IMR-90 (cell line): ENCODE results near the gene LATS2. TPM values are rescaled to one million over a fixed set of nuclear protein-coding genes. Genes with fewer than 3 reads are reported as not detected.

Experiments
- ATAC-seq: fragments of 200-7000 bp; cut with Tn5 transposase; 2 replicates; pipeline ENCODE4 v1.9.1; 2020; ENCODE audit warnings: low read depth, mild to moderate bottlenecking, moderate library complexity
- BruUV-seq: library from RNA; stranded (reverse); fragments of 400-500 nt; replicated peaks from 2 replicates; lab custom pipeline; 2021; lab: Mats Ljungman, UMichigan
- CTCF ChIA-PET: fragments of 300-600 bp; formaldehyde crosslinking; extraction: SDS; loops from one replicate; lab custom pipeline; 2021; ENCODE audit warnings: antibody characterized with exemption; lab: Yijun Ruan, JAX
- POLR2A ChIA-PET: fragments of 300-600 bp; sonication (Branson Sonifier 250); formaldehyde crosslinking; loops from one replicate; lab custom pipeline; 2022; ENCODE audit warnings: antibody characterized with exemption; ENCODE audit not compliant: unreplicated experiment; lab: Charles Lee
- DNase-seq: peaks from one replicate; pipeline ENCODE4 v3.0.0; 2013
- H2AFZ ChIP-seq: replicated peaks from 2 replicates; pipeline ENCODE3; 2013; ENCODE audit warnings: low read length, mild to moderate bottlenecking; ENCODE audit not compliant: poor library complexity
- H2AK5ac ChIP-seq: 2 replicates; pipeline ENCODE4 v1.6.1; 2013; ENCODE audit warnings: low read depth, low read length, inconsistent platforms
- H2AK9ac ChIP-seq: replicated peaks from 2 replicates; pipeline ENCODE3; 2013; ENCODE audit warnings: mild to moderate bottlenecking, low read depth, low read length, moderate library complexity; ENCODE audit not compliant: poor library complexity
- H2BK120ac ChIP-seq: 2 replicates; pipeline ENCODE4 v1.6.1; 2013; ENCODE audit warnings: low read depth, low read length, inconsistent platforms
- H2BK15ac ChIP-seq: 3 replicates; pipeline ENCODE4 v1.6.1; 2013; ENCODE audit warnings: low read depth, low read length, inconsistent platforms
- H2BK20ac ChIP-seq: 2 replicates; pipeline ENCODE4 v1.6.1; 2013; ENCODE audit warnings: low read depth, mild to moderate bottlenecking, inconsistent platforms, low read length, moderate library complexity
- H2BK5ac ChIP-seq: 2 replicates; pipeline ENCODE4 v1.6.1; 2013; ENCODE audit warnings: mild to moderate bottlenecking, low read depth, low read length, inconsistent platforms; ENCODE audit not compliant: poor library complexity, severe bottlenecking
- H3K14ac ChIP-seq: replicated peaks from 2 replicates; pipeline ENCODE4 v1.6.1; 2013; ENCODE audit warnings: low read depth, low read length, inconsistent platforms
- H3K18ac ChIP-seq: 2 replicates; pipeline ENCODE4 v1.6.1; 2013; ENCODE audit warnings: low read depth, low read length, control low read depth
- H3K23ac ChIP-seq: 2 replicates; pipeline ENCODE4 v1.6.1; 2013; ENCODE audit warnings: low read depth, low read length, inconsistent platforms
- H3K27ac ChIP-seq: 2 replicates; pipeline ENCODE4 v1.5.1; 2013; ENCODE audit warnings: mild to moderate bottlenecking, control low read depth, low read length; ENCODE audit not compliant: insufficient read depth
- H3K27me3 ChIP-seq: 2 replicates; pipeline ENCODE4 v1.6.1; 2013; ENCODE audit warnings: low read length; ENCODE audit not compliant: control insufficient read depth, insufficient read depth
- H3K36me3 ChIP-seq: 2 replicates; pipeline ENCODE4 v1.6.1; 2013; ENCODE audit warnings: low read length, mixed read lengths; ENCODE audit not compliant: control insufficient read depth, insufficient read depth
- H3K4ac ChIP-seq: 2 replicates; pipeline ENCODE4 v1.6.1; 2013; ENCODE audit warnings: low read depth, low read length, inconsistent platforms
- H3K4me1 ChIP-seq: 2 replicates; pipeline ENCODE4 v1.6.1; 2013; ENCODE audit warnings: low read length, mixed read lengths; ENCODE audit not compliant: control insufficient read depth, insufficient read depth
- H3K4me2 ChIP-seq: 2 replicates; pipeline ENCODE4 v1.6.1; 2013; ENCODE audit warnings: low read depth, mild to moderate bottlenecking, control low read depth, low read length, moderate library complexity
- H3K4me3 ChIP-seq: 2 replicates; pipeline ENCODE4 v1.5.1; 2013; ENCODE audit warnings: low read depth, mild to moderate bottlenecking, control low read depth, low read length, moderate library complexity; ENCODE audit not compliant: insufficient read depth
- H3K56ac ChIP-seq: 2 replicates; pipeline ENCODE4 v1.6.1; 2013; ENCODE audit warnings: low read length, inconsistent platforms; ENCODE audit not compliant: insufficient read depth; ENCODE audit errors: extremely low read depth
- H3K79me1 ChIP-seq, 2 experiments: 2 replicates each; pipeline ENCODE4 v1.6.1; 2013; ENCODE audit warnings: low read length in 2 of 2, inconsistent platforms in 1 of 2, low read depth in 1 of 2
- H3K9ac ChIP-seq: 2 replicates; pipeline ENCODE4 v1.6.1; 2013; ENCODE audit warnings: low read depth, low read length, control low read depth
- H3K9me1 ChIP-seq: 2 replicates; pipeline ENCODE4 v1.6.1; 2013; ENCODE audit warnings: low read length, inconsistent platforms; ENCODE audit not compliant: insufficient read depth
- H3K9me3 ChIP-seq: 2 replicates; pipeline ENCODE4 v1.6.1; 2013; ENCODE audit warnings: low read length; ENCODE audit not compliant: control insufficient read depth, insufficient read depth
- H4K20me1 ChIP-seq: 2 replicates; pipeline ENCODE4 v1.6.1; 2013; ENCODE audit warnings: low read length, inconsistent platforms; ENCODE audit not compliant: insufficient read depth
- H4K5ac ChIP-seq: 2 replicates; pipeline ENCODE4 v1.6.1; 2013; ENCODE audit warnings: mild to moderate bottlenecking, low read depth, low read length, control low read depth
- H4K8ac ChIP-seq, 2 experiments: 2 replicates each; pipeline ENCODE4 v1.6.1; 2013; ENCODE audit warnings: low read depth in 2 of 2, low read length in 2 of 2, control low read depth in 1 of 2, inconsistent platforms in 1 of 2
- H4K91ac ChIP-seq: 2 replicates; pipeline ENCODE4 v1.6.1; 2013; ENCODE audit warnings: low read depth, low read length, inconsistent platforms; ENCODE audit not compliant: insufficient read depth
- CEBPB ChIP-seq: IDR thresholded peaks from 2 replicates; pipeline ENCODE4 v1.6.1; 2012; ENCODE audit warnings: low read depth, low read length, improper control_type of control experiment
- CTCF ChIP-seq: conservative IDR thresholded peaks from 2 replicates; pipeline ENCODE4 v1.5.1; 2012; ENCODE audit warnings: mild to moderate bottlenecking, low read depth, low read length, improper control_type of control experiment
- RFX5 ChIP-seq: IDR thresholded peaks from 2 replicates; pipeline ENCODE4 v1.8.0; 2012; ENCODE audit warnings: low read depth, mild to moderate bottlenecking, low read length, moderate library complexity
- SMC3 ChIP-seq: fragments of 150-350 bp; IDR thresholded peaks from 2 replicates; pipeline ENCODE4 v1.6.1; 2016; ENCODE audit warnings: low read depth, mild to moderate bottlenecking, antibody characterized with exemption, low read length, moderate library complexity
- USF2 ChIP-seq: fragments of 150-350 bp; IDR thresholded peaks from 2 replicates; pipeline ENCODE4 v1.6.1; 2017; ENCODE audit warnings: mild to moderate bottlenecking, antibody characterized with exemption, low read length, low read depth
- WGBS, 2 experiments: methylation state at CpG; one replicate each; pipeline versions ENCODE4 v1.1.5 to v1.1.7; 2013; ENCODE audit warnings: missing lambda C conversion rate in 2 of 2; ENCODE audit not compliant: insufficient read length in 1 of 2; ENCODE audit errors: extremely low coverage in 2 of 2; 5-methylcytosine and 5-hydroxymethylcytosine counted together
- dilution Hi-C: fragments of 300-500 bp; cut with HindIII; formaldehyde crosslinking; loops from one replicate; pipeline ENCODE4 v1.14.3; 2018; ENCODE audit warnings: low sequenced_read_pairs; ENCODE audit not compliant: unreplicated experiment
- in situ Hi-C: fragments of 300-500 bp; cut with MboI; formaldehyde crosslinking; loops from 3 replicates; pipeline ENCODE4 v1.14.3; 2019; ENCODE audit warnings: low sequenced_read_pairs, inconsistent platforms, mixed read lengths
- intact Hi-C: fragments of 100-400 bp; cut with micrococcal nuclease; formaldehyde crosslinking; loops from 2 replicates; pipeline ENCODE4 v1.10.0; 2022
- polyA plus RNA-seq, 3 experiments: library from polyadenylated mRNA; depleted of rRNA; stranded (reverse); fragments of >200 nt; gene quantifications; 2 replicates each; pipeline ENCODE4 v1.2.3, GENCODE V29; 2012; ENCODE audit warnings: low replicate concordance in 1 of 3
- total RNA-seq: library from RNA; depleted of rRNA; stranded (reverse); fragments of >200 nt; gene quantifications from 2 replicates; pipeline ENCODE4 v1.2.3, GENCODE V29; 2012

Gene LATS2
- total and polyA plus RNA-seq, 2 of the 4 experiments (the other 2 are of a cell fraction) = 12.7 to 22.4 TPM

- CTCF ChIA-PET = no interaction called here
- TF ChIP-seq USF2 (no peak), CEBPB (no peak), RFX5 (no peak), CTCF (no peak), SMC3 (no peak)
- H2BK20ac ChIP-seq = no peak overlapping the region
Measured at GRCh38 chr13:20927596-20928257, 133.7 kb downstream of the LATS2 start.

More at GRCh38 chr13:20927596-20928257, 133.7 kb downstream of the LATS2 start:
- no peak overlapping the region for H3K18ac ChIP-seq
- DNase-seq (no peak), ATAC-seq (no peak)
- no peak overlapping the region for H3K23ac ChIP-seq
- H2BK15ac ChIP-seq = no peak overlapping the region
- no peak overlapping the region for H3K27ac ChIP-seq
- H2BK5ac ChIP-seq = no peak overlapping the region
- H4K5ac ChIP-seq = no peak overlapping the region
- no peaks in the 10 kb centered on the region for H3K36me3 ChIP-seq
- no peak overlapping the region for H4K91ac ChIP-seq
- no peak overlapping the region for H2AK9ac ChIP-seq
- no peak overlapping the region for H4K8ac ChIP-seq
- H3K9me3 ChIP-seq = no peaks in the 10 kb centered on the region
- no peak overlapping the region for H3K9ac ChIP-seq
- H3K9me1 ChIP-seq = no peaks in the 10 kb centered on the region
- BruUV-seq = no TSS peak
- dilution Hi-C loops = no loop called here
- H3K27me3 ChIP-seq = 0 out of 2 replicates have a peak, but pooled peaks cover 2% of the 10 kb centered on the region
- no peaks in the 10 kb centered on the region for H3K79me1 ChIP-seq
- no peak overlapping the region for H3K56ac ChIP-seq
- no CpG with 5 or more reads among the region's 4 CpGs for WGBS, 2 experiments
- POLR2A ChIA-PET = no interaction called here
- no peak overlapping the region for H2BK120ac ChIP-seq
- H2AFZ ChIP-seq = no peak overlapping the region
- intact Hi-C loops = loop anchor here (5.0 kb wide), 1 partner anchor 745 kb away; no protein-coding TSS in a partner anchor
- in situ Hi-C loops = loop anchor here (5.0 to 10.0 kb wide), 2 partner anchors 435 to 743 kb away; no protein-coding TSS in a partner anchor
- no peaks in the 10 kb centered on the region for H4K20me1 ChIP-seq
- no peak overlapping the region for H3K4me3 ChIP-seq
- H3K4me1 ChIP-seq = no peaks in the 10 kb centered on the region
- H3K14ac ChIP-seq = no peak overlapping the region
- no peak overlapping the region for H3K4ac ChIP-seq
- no peak overlapping the region for H3K4me2 ChIP-seq
- no peak overlapping the region for H2AK5ac ChIP-seq
